ENCODE results near the gene PRKCZ.

Gene PRKCZ

DNA sequence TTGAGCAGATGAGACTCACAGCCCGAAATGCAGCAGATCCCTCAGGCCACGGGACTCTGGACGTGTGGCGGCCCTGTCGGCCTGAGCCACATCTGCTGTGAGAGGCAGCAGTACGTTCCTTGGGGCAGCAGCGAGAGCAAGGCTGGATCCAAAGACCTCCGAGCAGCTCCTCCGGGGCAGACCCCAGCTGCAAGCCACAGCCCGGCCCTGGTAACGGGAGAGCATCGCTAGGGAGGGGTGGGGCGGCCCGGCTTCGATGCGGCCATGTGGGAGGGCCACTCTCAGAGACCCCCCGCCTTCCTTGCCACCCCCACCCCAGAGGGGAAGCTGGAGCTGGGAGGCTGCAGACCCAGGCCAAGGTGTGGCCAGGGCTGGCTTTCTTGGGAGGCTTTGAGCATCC is 17.8 kb downstream of the PRKCZ start:
- DNase-seq, result no peak

GRCh38 chr1:2068951-2069350 is 18.7 kb downstream of the PRKCZ start:
- no peak for DNase-seq

DNA sequence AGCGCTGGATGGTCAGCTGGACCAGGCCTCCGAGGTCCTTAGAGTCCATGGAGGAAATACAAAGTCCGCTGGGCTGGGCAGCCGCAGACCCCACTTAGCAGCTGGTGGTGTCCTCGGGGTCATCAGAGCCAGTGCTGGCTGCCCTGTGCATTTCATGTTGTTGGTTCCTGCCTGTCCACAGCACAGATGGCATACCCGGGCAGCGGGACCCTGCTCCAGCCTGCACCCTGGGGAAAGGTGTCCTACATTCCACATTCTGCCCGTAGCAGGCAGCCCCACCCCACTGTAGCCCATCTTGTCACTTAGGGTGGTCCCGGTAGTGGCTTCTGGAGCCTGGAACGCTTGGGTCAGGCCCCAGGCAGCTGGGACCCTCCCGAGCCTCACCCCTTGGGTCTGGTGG is 19.8 kb downstream of the PRKCZ start:
- no peak for DNase-seq

DNA sequence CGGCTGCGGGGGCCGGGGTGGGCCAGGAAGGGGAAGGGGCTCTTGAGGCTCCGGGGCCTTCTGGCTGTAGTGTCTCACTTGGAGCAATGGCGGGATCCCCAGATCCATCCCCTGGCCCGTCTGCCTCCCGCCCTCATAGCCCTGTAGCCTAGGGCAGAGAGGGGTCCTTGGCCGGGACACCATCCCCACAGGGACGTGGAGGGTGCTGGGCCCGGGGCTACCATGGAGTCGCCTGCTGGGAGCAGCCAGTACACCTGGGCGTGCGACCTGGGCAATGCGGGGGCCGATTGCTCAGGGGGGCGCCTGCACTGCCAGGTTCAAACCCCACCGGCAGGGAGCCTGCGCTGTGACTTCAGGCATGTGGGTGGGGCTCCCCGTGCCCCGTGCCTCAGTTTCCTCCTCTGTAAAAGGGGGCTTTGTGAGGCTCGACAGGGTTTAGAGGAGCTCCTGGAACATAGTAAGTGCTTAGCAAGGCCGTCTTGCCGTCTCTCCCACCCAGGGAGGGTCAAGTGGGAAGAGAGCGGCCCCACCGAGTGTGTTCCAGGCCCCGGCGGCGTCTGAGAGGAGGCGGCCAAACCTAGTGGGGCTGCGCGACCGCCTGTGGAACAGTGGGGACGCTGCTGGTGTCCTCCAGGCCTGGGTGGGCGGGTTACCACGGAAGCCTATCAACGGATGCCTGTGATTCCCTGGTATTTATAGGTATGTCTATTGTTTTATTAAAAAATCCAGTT is 20.8 kb downstream of the PRKCZ start:
- no peak for DNase-seq

- no peak for DNase-seq
These were observed 22.0 kb downstream of the PRKCZ start for GRCh38 chr1:2072109-2072806.

DNA sequence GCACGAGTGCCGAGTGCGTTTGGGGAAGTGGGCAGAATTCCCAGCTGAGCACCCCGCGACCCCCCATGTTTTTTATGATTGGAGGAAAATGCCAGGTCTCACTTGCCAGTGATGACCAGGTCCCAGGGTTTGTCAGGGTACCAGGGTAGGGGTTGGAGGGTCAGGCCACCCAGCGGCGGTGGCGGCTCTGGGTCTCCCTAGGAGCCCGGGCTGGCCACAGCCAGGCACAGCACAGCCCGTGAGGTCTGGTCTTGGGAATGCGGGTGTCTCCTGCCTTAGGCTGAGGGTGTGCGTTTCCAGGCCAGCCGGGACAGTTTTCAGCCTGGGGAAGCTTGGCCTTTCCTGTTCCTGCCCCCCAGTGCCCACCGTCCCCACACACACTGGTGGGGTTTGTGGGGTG is 22.7 kb downstream of the PRKCZ start:
- DNase-seq, result no peak

DNA sequence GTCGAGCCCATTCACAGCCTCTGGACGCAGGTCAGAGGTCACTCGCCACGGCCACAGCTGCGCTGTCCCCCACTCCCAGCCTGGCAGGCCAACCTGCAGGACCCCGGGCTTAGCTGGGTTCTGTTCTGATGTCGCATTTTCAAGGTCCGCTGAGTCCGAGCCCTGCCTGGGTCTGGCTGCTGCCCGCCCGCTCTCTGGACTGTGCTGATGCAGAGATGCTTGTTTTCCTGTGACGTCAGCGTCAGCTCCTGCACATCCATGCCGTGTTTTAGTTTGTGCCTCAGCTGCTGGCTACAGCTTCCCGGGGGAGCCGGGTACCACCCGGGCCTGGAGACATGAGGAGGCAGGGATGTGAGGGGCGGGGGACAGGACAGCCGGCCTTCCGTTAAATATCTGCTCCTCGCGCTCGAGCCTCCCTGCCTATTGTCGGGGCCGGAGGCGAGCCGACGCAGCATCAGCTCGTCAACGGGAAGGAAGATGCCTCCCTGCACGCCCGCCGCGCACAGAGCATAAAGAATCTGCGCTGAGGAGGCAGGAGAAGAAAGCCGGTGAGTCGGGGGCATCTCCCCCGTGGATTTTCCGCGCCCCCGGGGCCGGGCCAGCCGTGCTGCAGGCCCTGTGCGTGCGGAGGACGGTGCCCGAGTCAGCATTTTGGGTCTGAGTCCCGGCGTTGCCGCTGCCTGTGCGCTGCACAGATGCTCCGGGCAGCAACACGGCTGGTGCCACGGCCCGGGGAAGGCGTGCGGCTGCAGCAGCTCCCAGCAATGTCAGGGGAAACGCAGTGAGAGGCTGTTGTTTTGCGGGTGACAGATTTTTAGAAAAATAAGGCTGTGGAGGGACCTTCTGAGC is 23.4 kb downstream of the PRKCZ start:
- no peak for DNase-seq

- no peak for DNase-seq
These were observed 24.2 kb downstream of the PRKCZ start for GRCh38 chr1:2074396-2074795.

DNA sequence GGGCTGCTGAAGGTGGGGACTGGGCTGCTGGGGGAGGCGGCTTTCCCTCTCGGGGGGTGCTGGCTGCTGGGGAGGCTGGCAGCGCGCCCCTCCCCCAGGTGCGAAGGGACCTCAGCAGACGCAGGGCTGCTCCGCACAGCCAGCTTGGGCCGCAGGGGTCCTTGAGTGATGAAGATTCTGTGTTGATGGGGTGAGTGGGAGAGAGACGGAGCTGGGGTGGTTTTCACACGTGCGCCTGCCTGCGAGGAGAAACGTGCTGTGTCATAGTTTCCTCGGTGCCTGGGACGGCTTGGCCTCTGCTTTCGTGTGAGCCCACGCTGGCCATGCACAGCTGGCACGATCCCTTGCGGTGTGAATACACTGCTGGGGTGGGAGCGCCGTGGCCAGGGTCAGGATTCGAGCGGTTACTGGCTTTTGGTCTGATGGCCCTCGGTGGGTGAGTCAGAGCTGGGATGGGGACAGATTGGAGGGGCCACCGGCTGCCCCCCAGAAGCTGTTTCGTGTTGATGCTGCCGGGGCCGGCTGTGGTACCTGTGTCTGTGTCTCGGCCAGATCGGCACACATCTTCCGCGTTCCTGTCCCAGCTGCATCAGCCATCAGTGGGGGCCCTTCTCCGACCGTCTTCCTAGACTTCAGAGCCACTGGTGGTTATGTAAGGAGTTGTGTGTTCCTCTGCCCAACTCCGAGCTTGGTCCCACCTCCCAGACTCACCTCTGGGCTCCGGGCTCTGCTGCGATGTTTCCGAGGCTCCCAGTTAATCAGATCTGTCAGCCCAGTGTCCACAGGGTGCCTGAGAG is 24.9 kb downstream of the PRKCZ start:
- no peak for DNase-seq

DNA sequence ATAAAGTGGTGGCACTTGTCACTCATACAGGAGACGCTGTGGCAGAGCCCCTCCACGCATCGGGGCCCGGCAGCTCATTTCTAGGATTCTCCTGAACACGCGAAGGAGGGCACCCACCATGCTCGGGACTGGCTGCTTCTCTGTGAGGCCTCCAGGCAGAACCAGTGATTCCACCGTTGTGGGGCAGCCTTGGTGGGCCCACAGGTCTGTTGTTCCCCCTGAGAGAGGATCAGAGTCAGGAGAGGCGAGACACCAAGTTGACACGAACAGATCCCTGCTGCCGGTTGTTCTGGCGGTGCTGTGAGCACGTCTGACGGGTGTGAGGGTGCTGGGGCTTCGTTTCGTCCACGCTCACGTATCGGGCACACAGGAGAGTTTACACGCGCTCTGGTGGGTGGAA is 26.6 kb downstream of the PRKCZ start:
- no peak for DNase-seq

- no peak for DNase-seq
These were observed 28.0 kb downstream of the PRKCZ start for GRCh38 chr1:2078170-2078569.

GRCh38 chr1:2079396-2080085 is 29.3 kb downstream of the PRKCZ start:
- no peak for DNase-seq

GRCh38 chr1:2080140-2080539 is 29.9 kb downstream of the PRKCZ start:
- no peak for DNase-seq

GRCh38 chr1:2080884-2081283 is 30.7 kb downstream of the PRKCZ start:
- DNase-seq, result no peak

GRCh38 chr1:2081326-2081885 is 31.2 kb downstream of the PRKCZ start:
- no peak for DNase-seq

- DNase-seq, result no peak
These were observed 31.9 kb downstream of the PRKCZ start for GRCh38 chr1:2082064-2082463.

DNA sequence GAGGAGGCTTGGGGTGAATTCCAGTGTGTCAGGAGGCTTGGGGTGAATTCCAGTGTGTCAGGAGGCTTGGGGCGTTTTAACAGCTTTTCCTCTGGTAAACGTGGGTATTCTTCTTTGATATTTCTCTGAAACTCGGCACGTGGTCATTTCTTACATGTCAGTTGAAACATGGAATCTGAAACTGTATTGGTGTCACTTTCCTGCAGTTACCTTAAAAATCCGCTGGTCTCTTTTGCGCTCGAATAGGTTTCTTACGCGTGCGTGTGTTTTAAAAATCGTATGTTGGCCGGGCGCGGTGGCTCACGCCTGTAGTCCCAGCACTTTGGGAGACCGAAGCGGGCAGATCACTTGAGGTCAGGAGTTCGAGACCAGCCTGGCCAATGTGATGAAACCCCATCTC is 33.5 kb downstream of the PRKCZ start:
- DNase-seq, result no peak

DNA sequence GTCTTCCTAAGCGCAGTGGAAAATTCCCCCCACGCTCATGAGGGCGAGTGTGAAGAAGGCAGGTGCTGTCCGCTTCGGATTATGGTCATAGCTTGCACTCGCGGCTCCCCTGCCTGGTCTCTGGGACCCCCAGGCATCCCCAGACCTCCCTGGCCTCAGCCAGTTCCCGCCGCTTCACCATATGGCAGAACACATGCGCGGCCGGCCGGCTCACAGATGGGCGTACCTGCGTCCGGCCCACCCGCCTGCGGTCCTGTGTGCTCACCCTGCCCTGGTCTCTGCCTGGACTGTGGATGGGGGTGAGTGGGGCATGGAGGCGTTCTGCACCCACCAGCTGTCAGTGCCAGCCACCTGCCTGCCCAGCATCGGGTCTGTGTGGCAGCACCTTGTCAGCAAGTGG is 34.1 kb downstream of the PRKCZ start:
- no peak for DNase-seq

DNA sequence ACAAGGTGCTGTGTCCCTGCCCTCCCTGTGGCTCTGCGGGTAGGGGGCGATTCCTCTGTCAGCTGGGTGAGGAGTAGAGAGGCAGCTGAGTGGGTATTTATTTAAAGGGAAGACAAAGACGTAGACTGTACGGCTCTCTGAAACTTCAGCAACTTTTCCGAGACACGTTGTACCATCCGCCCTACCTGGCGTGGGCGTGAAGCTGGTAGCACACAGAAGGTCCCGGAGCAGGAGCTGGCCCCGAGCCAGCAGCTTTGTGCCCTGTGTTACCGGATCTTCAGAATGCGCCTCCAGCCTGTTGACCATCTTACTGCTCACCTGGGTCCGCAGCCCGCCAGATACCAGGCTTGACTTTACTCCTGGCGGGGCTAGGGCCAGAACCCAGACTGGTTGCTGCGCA is 34.9 kb downstream of the PRKCZ start:
- no peak for DNase-seq

DNA sequence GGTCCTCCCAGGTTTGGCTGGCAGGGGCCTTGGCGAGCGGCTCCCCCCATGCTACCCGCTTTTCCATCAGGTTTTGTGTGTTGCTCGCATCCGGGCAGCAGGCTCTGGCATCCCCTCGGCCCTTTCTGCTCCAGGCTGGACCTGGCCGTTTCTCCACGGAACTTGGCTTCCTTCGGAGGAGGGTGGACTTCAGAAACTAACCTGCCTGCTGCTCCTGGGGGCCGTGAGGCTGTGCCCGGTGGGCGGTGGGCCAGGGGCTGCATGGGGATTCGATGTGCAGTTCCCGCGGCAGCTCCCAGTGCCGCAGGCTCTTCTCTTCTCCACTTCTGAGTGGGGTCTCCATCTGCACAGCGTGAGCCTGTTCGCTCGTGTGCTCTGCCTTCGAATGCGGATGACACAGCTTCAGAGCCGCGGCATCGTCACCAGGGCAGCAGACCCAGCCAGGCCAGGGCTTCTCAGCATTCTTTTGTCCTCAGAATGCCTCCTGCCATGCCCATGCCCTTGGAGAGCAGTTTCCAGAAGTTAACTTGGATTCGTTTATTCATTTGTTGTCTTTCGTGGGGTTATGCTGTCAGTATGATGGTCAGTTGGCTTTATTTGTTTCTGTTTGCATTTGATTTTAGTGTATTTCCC is 36.4 kb downstream of the PRKCZ start:
- DNase-seq, result no peak

GRCh38 chr1:2087766-2088165 is 37.6 kb downstream of the PRKCZ start:
- no peak for DNase-seq

DNA sequence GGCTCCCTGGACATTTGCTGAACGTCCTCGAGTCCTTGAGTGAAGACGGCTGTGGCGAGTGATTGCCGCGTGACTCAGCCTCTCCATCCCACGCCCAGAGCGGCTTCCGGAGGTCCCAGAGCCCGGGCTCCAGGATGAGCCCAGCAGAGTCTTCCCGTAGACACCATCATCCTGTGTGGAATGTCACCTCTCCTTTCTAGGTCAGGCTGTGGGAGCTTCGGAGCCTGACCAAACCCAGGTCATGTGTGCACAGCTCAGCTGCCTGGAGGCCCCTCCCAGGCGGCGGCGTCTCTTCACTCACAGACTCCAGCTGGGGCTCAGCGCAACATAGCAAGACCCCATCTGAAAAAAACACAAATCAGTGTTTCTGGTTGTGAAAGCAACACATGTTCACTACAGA is 38.2 kb downstream of the PRKCZ start:
- DNase-seq, result no peak

Measured in NCI-H1436 (cell line).